ENCODE measurements around the gene ZFP36L2. TPM values are rescaled to one million over a fixed set of nuclear protein-coding genes. Genes with fewer than 3 reads are reported as not detected.

ZFP36L2 gene
- total and polyA plus RNA-seq, 9 of the 15 experiments (the other 6 are each of a cell fraction or from before 2014, with no cell fraction given): 4.1 to 60.6 (median 20.3) TPM

GRCh38 chr2:43190311-43191052, 35.9 kb downstream of the ZFP36L2 start (continued):
- TF ChIP-seq, protein P1, sequence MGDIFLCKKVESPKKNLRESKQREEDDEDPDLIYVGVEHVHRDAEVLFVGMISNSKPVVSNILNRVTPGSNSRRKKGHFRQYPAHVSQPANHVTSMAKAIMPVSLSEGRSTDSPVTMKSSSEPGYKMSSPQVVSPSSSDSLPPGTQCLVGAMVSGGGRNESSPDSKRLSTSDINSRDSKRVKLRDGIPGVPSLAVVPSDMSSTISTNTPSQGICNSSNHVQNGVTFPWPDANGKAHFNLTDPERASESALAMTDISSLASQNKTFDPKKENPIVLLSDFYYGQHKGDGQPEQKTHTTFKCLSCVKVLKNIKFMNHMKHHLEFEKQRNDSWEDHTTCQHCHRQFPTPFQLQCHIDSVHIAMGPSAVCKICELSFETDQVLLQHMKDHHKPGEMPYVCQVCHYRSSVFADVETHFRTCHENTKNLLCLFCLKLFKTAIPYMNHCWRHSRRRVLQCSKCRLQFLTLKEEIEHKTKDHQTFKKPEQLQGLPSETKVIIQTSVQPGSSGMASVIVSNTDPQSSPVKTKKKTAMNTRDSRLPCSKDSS (IDR thresholded peaks at IDR 0.05; ENCODE audit: low read depth, partially characterized antibody): no peak
- TF ChIP-seq SIX5 (IDR thresholded peaks at IDR 0.05; ENCODE audit: borderline replicate concordance in 1 of 2, insufficient read depth in 1 of 2, low read depth in 1 of 2, low read length in 2 of 2) (no peak), TCFL5 (CRISPR knock-in tag; conservative IDR thresholded peaks at IDR 0.05) (no peak), MED1 (CRISPR knock-in tag; IDR thresholded peaks at IDR 0.05; ENCODE audit: borderline replicate concordance) (no peak), HBP1 (CRISPR knock-in tag; IDR thresholded peaks at IDR 0.05) (no peak), ZNF12 (CRISPR knock-in tag; IDR thresholded peaks at IDR 0.05) (no peak), NR2C2 (CRISPR knock-in tag; IDR thresholded peaks at IDR 0.05) (no peak), NR2C2 (tag; IDR thresholded peaks at IDR 0.05) (peak; percentile 14; the same call in 1 of the 2 replicates), HNRNPUL1 (IDR thresholded peaks at IDR 0.05; ENCODE audit: low read length) (no peak), ZC3H4 (CRISPR knock-in tag; IDR thresholded peaks at IDR 0.05; ENCODE audit: borderline replicate concordance) (no peak)
- TF ChIP-seq, protein P2, sequence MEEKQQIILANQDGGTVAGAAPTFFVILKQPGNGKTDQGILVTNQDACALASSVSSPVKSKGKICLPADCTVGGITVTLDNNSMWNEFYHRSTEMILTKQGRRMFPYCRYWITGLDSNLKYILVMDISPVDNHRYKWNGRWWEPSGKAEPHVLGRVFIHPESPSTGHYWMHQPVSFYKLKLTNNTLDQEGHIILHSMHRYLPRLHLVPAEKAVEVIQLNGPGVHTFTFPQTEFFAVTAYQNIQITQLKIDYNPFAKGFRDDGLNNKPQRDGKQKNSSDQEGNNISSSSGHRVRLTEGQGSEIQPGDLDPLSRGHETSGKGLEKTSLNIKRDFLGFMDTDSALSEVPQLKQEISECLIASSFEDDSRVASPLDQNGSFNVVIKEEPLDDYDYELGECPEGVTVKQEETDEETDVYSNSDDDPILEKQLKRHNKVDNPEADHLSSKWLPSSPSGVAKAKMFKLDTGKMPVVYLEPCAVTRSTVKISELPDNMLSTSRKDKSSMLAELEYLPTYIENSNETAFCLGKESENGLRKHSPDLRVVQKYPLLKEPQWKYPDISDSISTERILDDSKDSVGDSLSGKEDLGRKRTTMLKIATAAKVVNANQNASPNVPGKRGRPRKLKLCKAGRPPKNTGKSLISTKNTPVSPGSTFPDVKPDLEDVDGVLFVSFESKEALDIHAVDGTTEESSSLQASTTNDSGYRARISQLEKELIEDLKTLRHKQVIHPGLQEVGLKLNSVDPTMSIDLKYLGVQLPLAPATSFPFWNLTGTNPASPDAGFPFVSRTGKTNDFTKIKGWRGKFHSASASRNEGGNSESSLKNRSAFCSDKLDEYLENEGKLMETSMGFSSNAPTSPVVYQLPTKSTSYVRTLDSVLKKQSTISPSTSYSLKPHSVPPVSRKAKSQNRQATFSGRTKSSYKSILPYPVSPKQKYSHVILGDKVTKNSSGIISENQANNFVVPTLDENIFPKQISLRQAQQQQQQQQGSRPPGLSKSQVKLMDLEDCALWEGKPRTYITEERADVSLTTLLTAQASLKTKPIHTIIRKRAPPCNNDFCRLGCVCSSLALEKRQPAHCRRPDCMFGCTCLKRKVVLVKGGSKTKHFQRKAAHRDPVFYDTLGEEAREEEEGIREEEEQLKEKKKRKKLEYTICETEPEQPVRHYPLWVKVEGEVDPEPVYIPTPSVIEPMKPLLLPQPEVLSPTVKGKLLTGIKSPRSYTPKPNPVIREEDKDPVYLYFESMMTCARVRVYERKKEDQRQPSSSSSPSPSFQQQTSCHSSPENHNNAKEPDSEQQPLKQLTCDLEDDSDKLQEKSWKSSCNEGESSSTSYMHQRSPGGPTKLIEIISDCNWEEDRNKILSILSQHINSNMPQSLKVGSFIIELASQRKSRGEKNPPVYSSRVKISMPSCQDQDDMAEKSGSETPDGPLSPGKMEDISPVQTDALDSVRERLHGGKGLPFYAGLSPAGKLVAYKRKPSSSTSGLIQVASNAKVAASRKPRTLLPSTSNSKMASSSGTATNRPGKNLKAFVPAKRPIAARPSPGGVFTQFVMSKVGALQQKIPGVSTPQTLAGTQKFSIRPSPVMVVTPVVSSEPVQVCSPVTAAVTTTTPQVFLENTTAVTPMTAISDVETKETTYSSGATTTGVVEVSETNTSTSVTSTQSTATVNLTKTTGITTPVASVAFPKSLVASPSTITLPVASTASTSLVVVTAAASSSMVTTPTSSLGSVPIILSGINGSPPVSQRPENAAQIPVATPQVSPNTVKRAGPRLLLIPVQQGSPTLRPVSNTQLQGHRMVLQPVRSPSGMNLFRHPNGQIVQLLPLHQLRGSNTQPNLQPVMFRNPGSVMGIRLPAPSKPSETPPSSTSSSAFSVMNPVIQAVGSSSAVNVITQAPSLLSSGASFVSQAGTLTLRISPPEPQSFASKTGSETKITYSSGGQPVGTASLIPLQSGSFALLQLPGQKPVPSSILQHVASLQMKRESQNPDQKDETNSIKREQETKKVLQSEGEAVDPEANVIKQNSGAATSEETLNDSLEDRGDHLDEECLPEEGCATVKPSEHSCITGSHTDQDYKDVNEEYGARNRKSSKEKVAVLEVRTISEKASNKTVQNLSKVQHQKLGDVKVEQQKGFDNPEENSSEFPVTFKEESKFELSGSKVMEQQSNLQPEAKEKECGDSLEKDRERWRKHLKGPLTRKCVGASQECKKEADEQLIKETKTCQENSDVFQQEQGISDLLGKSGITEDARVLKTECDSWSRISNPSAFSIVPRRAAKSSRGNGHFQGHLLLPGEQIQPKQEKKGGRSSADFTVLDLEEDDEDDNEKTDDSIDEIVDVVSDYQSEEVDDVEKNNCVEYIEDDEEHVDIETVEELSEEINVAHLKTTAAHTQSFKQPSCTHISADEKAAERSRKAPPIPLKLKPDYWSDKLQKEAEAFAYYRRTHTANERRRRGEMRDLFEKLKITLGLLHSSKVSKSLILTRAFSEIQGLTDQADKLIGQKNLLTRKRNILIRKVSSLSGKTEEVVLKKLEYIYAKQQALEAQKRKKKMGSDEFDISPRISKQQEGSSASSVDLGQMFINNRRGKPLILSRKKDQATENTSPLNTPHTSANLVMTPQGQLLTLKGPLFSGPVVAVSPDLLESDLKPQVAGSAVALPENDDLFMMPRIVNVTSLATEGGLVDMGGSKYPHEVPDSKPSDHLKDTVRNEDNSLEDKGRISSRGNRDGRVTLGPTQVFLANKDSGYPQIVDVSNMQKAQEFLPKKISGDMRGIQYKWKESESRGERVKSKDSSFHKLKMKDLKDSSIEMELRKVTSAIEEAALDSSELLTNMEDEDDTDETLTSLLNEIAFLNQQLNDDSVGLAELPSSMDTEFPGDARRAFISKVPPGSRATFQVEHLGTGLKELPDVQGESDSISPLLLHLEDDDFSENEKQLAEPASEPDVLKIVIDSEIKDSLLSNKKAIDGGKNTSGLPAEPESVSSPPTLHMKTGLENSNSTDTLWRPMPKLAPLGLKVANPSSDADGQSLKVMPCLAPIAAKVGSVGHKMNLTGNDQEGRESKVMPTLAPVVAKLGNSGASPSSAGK (IDR thresholded peaks at IDR 0.05): no peak

All from K562 (cell line).